ENCODE results near the gene CTRL.

- TF ChIP-seq POLR2A (IDR thresholded peaks at IDR 0.05) (no peak), CTCF (IDR thresholded peaks at IDR 0.05) (peak; percentile 75 to 92 (median 84))
Observed at GRCh38 chr16:67883872-67884261, 47.8 kb downstream of the CTRL start.
